HCT116 (cell line): Measurements from ENCODE around the gene TIAM1. TPM values are rescaled to one million over a fixed set of nuclear protein-coding genes. Genes with fewer than 3 reads are reported as not detected.
A peak's percentile ranks its signal among the peaks of the same experiment; 100 is the strongest.

Experiments used
- ATAC-seq: fragments of 200-7000 bp; cut with Tn5 transposase; 2 replicates; pipeline ENCODE4 v1.9.1; 2020; ENCODE audit warnings: mild to moderate bottlenecking, moderate library complexity
- BruUV-seq: library from RNA; stranded (reverse); fragments of 400-500 nt; replicated peaks from 2 replicates; lab custom pipeline; 2021; lab: Mats Ljungman, UMichigan
- CTCF ChIA-PET: fragments of 300-600 bp; sonication (Branson Sonifier 250); formaldehyde crosslinking; loops from one replicate; lab custom pipeline; 2021; ENCODE audit warnings: antibody characterized with exemption; lab: Charles Lee
- POLR2A ChIA-PET: fragments of 300-600, 350-600 bp; sonication (Branson Sonifier 250); formaldehyde crosslinking; loops from one replicate; lab custom pipeline; 2021; ENCODE audit warnings: antibody characterized with exemption; lab: Charles Lee
- RAD21 ChIA-PET, 2 experiments: fragments of 300-600 bp; sonication (Branson Sonifier 250); formaldehyde crosslinking; loops; one replicate each; lab custom pipeline; 2023; ENCODE audit warnings: low total read pairs in 2 of 2; ENCODE audit not compliant: uncharacterized antibody in 2 of 2, unreplicated experiment in 2 of 2, low non-redundant PET in 1 of 2; lab: Charles Lee
- DNase-seq: peaks from one replicate; pipeline ENCODE4 v3.0.0-alpha.2; 2010; ENCODE audit warnings: low read depth, low spot score
- H2AFZ ChIP-seq: fragments of 200-600 bp; shearing (Covaris generic), sonication (generic); 2 replicates; pipeline ENCODE4 v1.6.1; 2017; ENCODE audit warnings: low read depth, mixed run types, mixed read lengths, antibody characterized with exemption, low read length; ENCODE audit not compliant: poor library complexity, severe bottlenecking
- H3K27ac ChIP-seq: 2 replicates; pipeline ENCODE4 v1.5.1; 2012; ENCODE audit warnings: low read depth, low read length
- H3K27me3 ChIP-seq: fragments of 200-600 bp; sonication (generic); 2 replicates; pipeline ENCODE4 v1.6.1; 2016; ENCODE audit warnings: mixed run types, low read length, mixed read lengths; ENCODE audit not compliant: insufficient read depth
- H3K36me3 ChIP-seq, 2 experiments: fragments of 200-500 bp in 1 of 2; fragments of 200-600 bp in 1 of 2; sonication (Bioruptor generic) in 1 of 2; sonication (generic) in 1 of 2; 2 replicates each; pipeline versions ENCODE4 v1.5.1 to v1.6.1; 2014 to 2016; ENCODE audit warnings: low read length in 2 of 2, inconsistent platforms in 1 of 2, mixed read lengths in 1 of 2, mixed run types in 1 of 2; ENCODE audit not compliant: insufficient read depth in 2 of 2, control insufficient read depth in 1 of 2
- H3K4me1 ChIP-seq, 2 experiments: fragments of 200-600 bp in 1 of 2; sonication (generic) in 1 of 2; 2 replicates each; pipeline versions ENCODE4 v1.5.1 to v1.6.1; 2012 to 2017; ENCODE audit warnings: low read length in 2 of 2, inconsistent platforms in 1 of 2, mild to moderate bottlenecking in 1 of 2, mixed read lengths in 1 of 2, mixed run types in 1 of 2, moderate library complexity in 1 of 2; ENCODE audit not compliant: insufficient read depth in 2 of 2, control insufficient read depth in 1 of 2
- H3K4me2 ChIP-seq: fragments of 200-600 bp; sonication (generic); 2 replicates; pipeline ENCODE4 v1.6.1; 2017; ENCODE audit warnings: mixed run types, low read length, mixed read lengths
- H3K4me3 ChIP-seq, 2 experiments: fragments of 200-600 bp in 1 of 2; sonication (generic) in 1 of 2; replicated peaks in 1 of 2; 2 replicates each; pipeline ENCODE4 v1.5.1; 2011 to 2016; ENCODE audit warnings: low read length in 2 of 2, control low read depth in 1 of 2, low read depth in 1 of 2, mild to moderate bottlenecking in 1 of 2, mixed read lengths in 1 of 2, mixed run types in 1 of 2
- H3K79me2 ChIP-seq: fragments of 200-600 bp; sonication (generic); 2 replicates; pipeline ENCODE4 v1.6.1; 2017; ENCODE audit warnings: mild to moderate bottlenecking, mixed run types, low read length, moderate library complexity, mixed read lengths; ENCODE audit not compliant: insufficient read depth
- H3K9ac ChIP-seq: fragments of 200-600 bp; sonication (generic); 2 replicates; pipeline ENCODE4 v1.6.1; 2016; ENCODE audit warnings: low read length, mixed read lengths
- H3K9me2 ChIP-seq: fragments of 200-600 bp; sonication (generic), shearing (Covaris generic); 2 replicates; pipeline ENCODE4 v1.6.1; 2017; ENCODE audit warnings: mixed run types, mild to moderate bottlenecking, moderate library complexity; ENCODE audit not compliant: insufficient read depth
- H3K9me3 ChIP-seq, 2 experiments: fragments of 200-500 bp in 1 of 2; fragments of 200-600 bp in 1 of 2; sonication (Bioruptor generic) in 1 of 2; sonication (generic) in 1 of 2; 2 replicates each; pipeline ENCODE4 v1.6.1; 2014 to 2017; ENCODE audit warnings: low read length in 2 of 2, mixed read lengths in 2 of 2, inconsistent platforms in 1 of 2, low read depth in 1 of 2, mild to moderate bottlenecking in 1 of 2, mixed run types in 1 of 2, moderate library complexity in 1 of 2; ENCODE audit not compliant: control insufficient read depth in 1 of 2, insufficient read depth in 1 of 2
- H4K20me1 ChIP-seq: fragments of 200-600 bp; sonication (generic), shearing (Covaris generic); 2 replicates; pipeline ENCODE4 v1.6.1; 2017; ENCODE audit warnings: mixed run types, mild to moderate bottlenecking, moderate library complexity; ENCODE audit not compliant: insufficient read depth
- ATF3 ChIP-seq: IDR thresholded peaks from 2 replicates; pipeline ENCODE4 v1.6.1; 2012
- CEBPB ChIP-seq: IDR thresholded peaks from 2 replicates; pipeline ENCODE4 v1.6.1; 2012; ENCODE audit warnings: low read depth
- CTCF ChIP-seq, 3 experiments: fragments of 200-600 bp in 1 of 3; sonication (generic) in 1 of 3; IDR thresholded peaks in 2 of 3; conservative IDR thresholded peaks in 1 of 3; 2 replicates each; pipeline ENCODE4 v1.5.1; 2012 to 2017; ENCODE audit warnings: low read depth in 2 of 3, low read length in 2 of 3, antibody characterized with exemption in 1 of 3, borderline replicate concordance in 1 of 3, control low read depth in 1 of 3, mild to moderate bottlenecking in 1 of 3, mixed read lengths in 1 of 3, mixed run types in 1 of 3, moderate library complexity in 1 of 3; ENCODE audit not compliant: insufficient read depth in 1 of 3
- EGR1 ChIP-seq: IDR thresholded peaks from 2 replicates; pipeline ENCODE4 v1.6.1; 2012; ENCODE audit warnings: low read depth
- JUND ChIP-seq: IDR thresholded peaks from 2 replicates; pipeline ENCODE4 v1.6.1; 2012
- POLR2AphosphoS5 ChIP-seq: IDR thresholded peaks from 2 replicates; pipeline ENCODE4 v1.6.1; 2011; ENCODE audit warnings: mild to moderate bottlenecking, low read depth, low read length, moderate library complexity
- RAD21 ChIP-seq: IDR thresholded peaks from 2 replicates; pipeline ENCODE4 v1.6.1; 2012; ENCODE audit warnings: low read depth, mild to moderate bottlenecking
- SIN3A ChIP-seq: IDR thresholded peaks from 2 replicates; pipeline ENCODE4 v1.6.1; 2012; ENCODE audit warnings: low read depth
- SP1 ChIP-seq: IDR thresholded peaks from 2 replicates; pipeline ENCODE4 v1.6.1; 2012; ENCODE audit warnings: low read depth
- SRF ChIP-seq: IDR thresholded peaks from 2 replicates; pipeline ENCODE4 v1.6.1; 2012; ENCODE audit warnings: low read depth
- TCF7L2 ChIP-seq: IDR thresholded peaks from 2 replicates; pipeline ENCODE4 v1.7.0; 2011; ENCODE audit warnings: borderline replicate concordance, inconsistent platforms; ENCODE audit not compliant: insufficient read depth, insufficient read length; ENCODE audit errors: extremely low read depth
- ZBTB33 ChIP-seq: IDR thresholded peaks from 2 replicates; pipeline ENCODE4 v1.6.1; 2011; ENCODE audit warnings: mild to moderate bottlenecking, low read length, moderate library complexity; ENCODE audit not compliant: insufficient replicate concordance; ENCODE audit errors: extremely low read depth
- ZFX ChIP-seq: fragments of 450-650 bp; IDR thresholded peaks from 2 replicates; pipeline ENCODE4 v1.6.1; 2017
- ZNF274 ChIP-seq: fragments of 200-500 bp; sonication (Bioruptor generic); IDR thresholded peaks from 2 replicates; pipeline ENCODE4 v1.6.1; 2014; ENCODE audit warnings: mild to moderate bottlenecking, low read depth, low read length, inconsistent platforms
- intact Hi-C: fragments of 100-400 bp; cut with micrococcal nuclease; formaldehyde crosslinking; loops from 2 replicates; pipeline ENCODE4 v1.10.0; 2022
- total RNA-seq: library from RNA; stranded (reverse); gene quantifications from one replicate; pipeline ENCODE4 v1.2.1, GENCODE V29; 2021; ENCODE audit not compliant: unreplicated experiment

TIAM1 gene
- total RNA-seq, 1 experiment from 2014 or later, result 47.8 TPM

DNA sequence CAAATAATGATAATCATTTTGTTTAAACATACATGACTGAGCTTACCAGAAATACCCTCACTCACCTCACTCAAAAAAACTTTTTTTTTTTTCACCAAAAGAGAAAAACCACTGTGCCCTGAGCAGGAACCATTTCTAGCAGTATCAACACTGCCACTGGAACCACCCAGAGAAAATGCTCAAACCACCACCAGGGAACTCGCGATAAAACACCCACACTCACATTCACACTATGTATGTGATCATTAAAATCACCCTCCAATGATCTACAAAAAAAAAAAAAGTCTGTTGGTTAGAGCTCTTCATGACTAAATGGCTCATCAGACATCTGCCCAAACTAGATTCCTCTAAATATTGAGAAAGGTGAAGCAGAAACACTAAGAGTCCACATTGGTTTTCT is 11.5 kb downstream of the TIAM1 start:
- DNase-seq (no peak), ATAC-seq (no peak)
- Histone ChIP-seq H3K27ac (no peak overlapping the region), H3K4me1 (peaks cover 27 to 35% of the 10 kb centered on the region in 2 experiments), H3K79me2 (no peaks in the 10 kb centered on the region), H3K4me2 (no peak overlapping the region), H4K20me1 (no peaks in the 10 kb centered on the region), H3K27me3 (no peaks in the 10 kb centered on the region), H3K9me2 (no peaks in the 10 kb centered on the region), H3K36me3 (no peaks in the 10 kb centered on the region), H3K9ac (no peak overlapping the region), H3K4me3 (no peak overlapping the region), H2AFZ (no peak overlapping the region), H3K9me3 (no peaks in the 10 kb centered on the region)
- BruUV-seq, result no TSS peak
- POLR2A ChIA-PET, result no interaction called here
- intact Hi-C loops, result no loop called here
- RAD21 ChIA-PET, result interaction anchor here in 1 of 2 experiments (0.7 kb wide), 1 partner anchor 22 kb away, joined by 3 read pairs; no protein-coding TSS in a partner anchor
- CTCF ChIA-PET, result no interaction called here
- no peak for TF ChIP-seq RAD21
- no peak for TF ChIP-seq ZFX
- no peak for TF ChIP-seq TCF7L2

- TF ChIP-seq SP1 (no peak), ATF3 (no peak), POLR2AphosphoS5 (no peak), CTCF (IDR thresholded peaks at IDR 0.05 in 2 of 3, conservative IDR thresholded peaks at IDR 0.05 in 1 of 3; ENCODE audit: borderline replicate concordance in 1 of 3, insufficient read depth in 1 of 3, low read depth in 2 of 3, low read length in 2 of 3) (no peak), EGR1 (no peak), RAD21 (no peak), ZBTB33 (no peak), SIN3A (no peak), JUND (no peak), CEBPB (no peak), ZFX (no peak), SRF (no peak), ZNF274 (no peak)
- TF ChIP-seq, all 23 proteins: peak for 0
- H3K9me2 ChIP-seq, result no peaks in the 10 kb centered on the region
- RAD21 ChIA-PET, result no interaction called here
- no peaks in the 10 kb centered on the region for H3K27me3 ChIP-seq
- CTCF ChIA-PET, result no interaction called here
- no peaks in the 10 kb centered on the region for H3K36me3 ChIP-seq
- no peaks in the 10 kb centered on the region for H3K79me2 ChIP-seq
- H3K27ac ChIP-seq, result no peak overlapping the region
- 0 out of 2 replicates have a peak overlapping the region, but pooled peaks have one; percentile 14 for H3K9ac ChIP-seq
- DNase-seq, result no peak
- H3K4me3 ChIP-seq, result no peak overlapping the region
- intact Hi-C loops, result no loop called here
- no peak for ATAC-seq
- POLR2A ChIA-PET, result no interaction called here
- peaks cover 16 to 25% of the 10 kb centered on the region in 2 experiments for H3K4me1 ChIP-seq
- no peaks in the 10 kb centered on the region for H4K20me1 ChIP-seq
- no TSS peak for BruUV-seq
- peak overlapping the region; percentile 29 for H3K4me2 ChIP-seq
- H3K9me3 ChIP-seq, result no peaks in the 10 kb centered on the region
- H2AFZ ChIP-seq, result no peak overlapping the region
Observed at GRCh38 chr21:31331231-31331630, 12.8 kb downstream of the TIAM1 start.
